Peyer's patch (tissue), 4 donors: ENCODE data around the gene PLXDC1.

Source experiments
- CTCF ChIP-seq, 6 experiments: fragments of 450-650 bp in 4 of 6; fragments of 200-600 bp in 2 of 6; sonication (generic) in 1 of 6; IDR thresholded peaks; one replicate each; pipeline ENCODE4 v1.5.1; 2017 to 2019; ENCODE audit warnings: antibody characterized with exemption in 6 of 6, mild to moderate bottlenecking in 3 of 6, moderate library complexity in 1 of 6
- POLR2A ChIP-seq, 2 donors: fragments of 450-650 bp; IDR thresholded peaks; one replicate each; pipeline ENCODE4 v1.5.1; 2017; ENCODE audit warnings: antibody characterized with exemption in 2 of 2, mild to moderate bottlenecking in 2 of 2, moderate library complexity in 2 of 2

- TF ChIP-seq CTCF (IDR thresholded peaks at IDR 0.05) (no peak), POLR2A (IDR thresholded peaks at IDR 0.05) (no peak)
Observed at GRCh38 chr17:39062846-39063680, 88.4 kb downstream of the PLXDC1 start.
